Prostate gland (tissue), 2 donors: ENCODE data around the gene NANOGP8.

Source experiments
- CTCF ChIP-seq, 4 experiments: fragments of 200-600 bp in 2 of 4; fragments of 450-650 bp in 2 of 4; sonication (generic) in 2 of 4; IDR thresholded peaks; 1 replicate in 3 of 4; 2 replicates in 1 of 4; pipeline ENCODE4 v1.5.1; 2016 to 2019; ENCODE audit warnings: antibody characterized with exemption in 4 of 4, mild to moderate bottlenecking in 2 of 4, moderate library complexity in 2 of 4
- POLR2A ChIP-seq: fragments of 450-650 bp; IDR thresholded peaks from one replicate; pipeline ENCODE4 v1.6.1; 2016; ENCODE audit warnings: antibody characterized with exemption, mild to moderate bottlenecking

- no peak for TF ChIP-seq POLR2A
- TF ChIP-seq CTCF (IDR thresholded peaks at IDR 0.05) = no peak
These were observed 22.4 kb downstream of the NANOGP8 start for GRCh38 chr15:35062738-35063099.
